ENCODE results near the gene GPR17. TPM values are rescaled to one million over a fixed set of nuclear protein-coding genes. Genes with fewer than 3 reads are reported as not detected.

GPR17 gene
- total and polyA plus RNA-seq, 5 donors from 2014 or later: not detected

- Mint-ChIP-seq H3K27ac (no peak overlapping the region), H3K4me3 (no peak overlapping the region), H3K4me1 (peaks cover 0 to 1% (median under 1%) of the 10 kb centered on the region in 4 donors), H3K9me3 (peaks cover 0 to 2% (median 0%) of the 10 kb centered on the region in 7 donors), H3K27me3 (peaks cover 1% of the 10 kb centered on the region), H3K36me3 (no peaks in the 10 kb centered on the region)
- DNase-seq (no peak), ATAC-seq (ENCODE audit: low read depth in 2 of 2) (no peak)
- no peak overlapping the region for H3K4me3 ChIP-seq (ENCODE audit: low read depth, low read length)
- H3K4me1 ChIP-seq (ENCODE audit: control insufficient read depth, insufficient read depth, low read length, poor library complexity, severe bottlenecking): peaks cover 2% of the 10 kb centered on the region
- no peaks in the 10 kb centered on the region for H3K27me3 ChIP-seq (ENCODE audit: control insufficient read depth, insufficient read depth, low read length)
- H3K27ac ChIP-seq (ENCODE audit: insufficient read depth, low read length, poor library complexity, severe bottlenecking): no peak overlapping the region
- no peaks in the 10 kb centered on the region for H3K9me3 ChIP-seq (ENCODE audit: control insufficient read depth in 2 of 2, low read length in 2 of 2)
- H3K36me3 ChIP-seq (ENCODE audit: control insufficient read depth, insufficient read depth, low read length): no peaks in the 10 kb centered on the region
These were observed 8.9 kb downstream of the GPR17 start for GRCh38 chr2:127654838-127655175.

GRCh38 chr2:127655209-127656073, 9.5 kb downstream of the GPR17 start:
- DNase-seq: no peak
- Histone ChIP-seq H3K9me3 (ENCODE audit: control insufficient read depth in 2 of 2, low read length in 2 of 2) (no peaks in the 10 kb centered on the region), H3K4me3 (ENCODE audit: low read depth, low read length) (no peak overlapping the region), H3K27ac (ENCODE audit: insufficient read depth, low read length, poor library complexity, severe bottlenecking) (no peak overlapping the region), H3K36me3 (ENCODE audit: control insufficient read depth, insufficient read depth, low read length) (no peaks in the 10 kb centered on the region), H3K27me3 (ENCODE audit: control insufficient read depth, insufficient read depth, low read length) (no peaks in the 10 kb centered on the region), H3K4me1 (ENCODE audit: control insufficient read depth, insufficient read depth, low read length, poor library complexity, severe bottlenecking) (no peaks in the 10 kb centered on the region)
- Mint-ChIP-seq H3K9me3 (peaks cover 0 to 2% (median 0%) of the 10 kb centered on the region in 7 donors), H3K27ac (no peak overlapping the region), H3K36me3 (no peaks in the 10 kb centered on the region), H3K27me3 (no peaks in the 10 kb centered on the region), H3K4me3 (no peak overlapping the region), H3K4me1 (no peaks in the 10 kb centered on the region)
- ATAC-seq (ENCODE audit: low read depth in 2 of 2): no peak

DNA sequence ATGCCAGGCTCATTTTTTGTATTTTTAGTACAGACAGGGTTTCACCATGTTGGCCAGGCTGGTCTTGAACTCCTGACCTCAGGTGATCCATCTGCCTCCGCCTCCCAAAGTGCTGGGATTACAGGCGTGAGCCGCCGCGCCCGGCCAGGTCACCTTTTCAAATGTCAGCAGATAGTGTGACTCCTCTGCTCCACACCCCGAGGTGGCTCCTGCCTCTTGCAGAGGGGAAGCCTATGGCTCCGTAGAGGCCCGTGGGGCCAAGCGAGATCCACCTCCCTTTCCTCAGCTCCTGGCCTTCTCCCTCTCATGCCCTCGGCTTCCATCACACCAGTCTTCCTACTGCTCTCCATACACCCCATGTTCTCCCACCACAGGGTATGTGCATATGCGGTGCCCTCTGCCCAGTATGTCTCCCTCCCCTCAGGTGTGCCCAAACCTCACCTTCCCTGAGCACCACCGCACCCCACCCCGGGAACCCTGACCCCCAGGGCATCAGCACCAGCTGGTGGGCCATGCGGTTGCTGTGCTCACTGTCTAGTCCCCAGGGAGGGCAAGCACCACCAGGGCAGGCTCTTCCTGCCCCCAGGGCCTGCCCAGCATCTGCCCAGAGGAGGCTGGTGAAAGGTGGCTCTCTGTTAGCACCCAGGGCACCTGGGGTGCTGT, 10.7 kb downstream of the GPR17 start:
- peaks cover 0 to 2% (median 0%) of the 10 kb centered on the region in 7 donors for H3K9me3 Mint-ChIP-seq
- no peak overlapping the region for H3K4me3 Mint-ChIP-seq
- Histone ChIP-seq H3K4me3 (ENCODE audit: low read depth, low read length) (no peak overlapping the region), H3K9me3 (ENCODE audit: control insufficient read depth in 2 of 2, low read length in 2 of 2) (no peaks in the 10 kb centered on the region), H3K36me3 (ENCODE audit: control insufficient read depth, insufficient read depth, low read length) (no peaks in the 10 kb centered on the region), H3K27me3 (ENCODE audit: control insufficient read depth, insufficient read depth, low read length) (peaks cover 2% of the 10 kb centered on the region), H3K4me1 (ENCODE audit: control insufficient read depth, insufficient read depth, low read length, poor library complexity, severe bottlenecking) (no peaks in the 10 kb centered on the region), H3K27ac (ENCODE audit: insufficient read depth, low read length, poor library complexity, severe bottlenecking) (no peak overlapping the region)
- no peaks in the 10 kb centered on the region for H3K36me3 Mint-ChIP-seq
- peak overlapping the region in 1 of 3 donors; percentile 25 for H3K27ac Mint-ChIP-seq
- H3K4me1 Mint-ChIP-seq: no peaks in the 10 kb centered on the region
- DNase-seq: no peak
- no peak for ATAC-seq (ENCODE audit: low read depth in 2 of 2)
- peaks cover 6% of the 10 kb centered on the region for H3K27me3 Mint-ChIP-seq

- Mint-ChIP-seq H3K4me3 (no peak overlapping the region), H3K9me3 (peaks cover 0 to 2% (median 0%) of the 10 kb centered on the region in 7 donors), H3K36me3 (no peaks in the 10 kb centered on the region), H3K27ac (peak overlapping the region in 1 of 3 donors; percentile 52), H3K4me1 (no peaks in the 10 kb centered on the region), H3K27me3 (peaks cover 8% of the 10 kb centered on the region)
- Histone ChIP-seq H3K9me3 (ENCODE audit: control insufficient read depth in 2 of 2, low read length in 2 of 2) (no peaks in the 10 kb centered on the region), H3K36me3 (ENCODE audit: control insufficient read depth, insufficient read depth, low read length) (no peaks in the 10 kb centered on the region), H3K4me1 (ENCODE audit: control insufficient read depth, insufficient read depth, low read length, poor library complexity, severe bottlenecking) (no peaks in the 10 kb centered on the region), H3K27ac (ENCODE audit: insufficient read depth, low read length, poor library complexity, severe bottlenecking) (no peak overlapping the region), H3K4me3 (ENCODE audit: low read depth, low read length) (no peak overlapping the region), H3K27me3 (ENCODE audit: control insufficient read depth, insufficient read depth, low read length) (peaks cover 2% of the 10 kb centered on the region)
- ATAC-seq (ENCODE audit: low read depth in 2 of 2) (no peak), DNase-seq (no peak)
These were observed 11.3 kb downstream of the GPR17 start for GRCh38 chr2:127657232-127657595.

GRCh38 chr2:127658146-127658545, 12.2 kb downstream of the GPR17 start:
- no peaks in the 10 kb centered on the region for H3K4me1 ChIP-seq (ENCODE audit: control insufficient read depth, insufficient read depth, low read length, poor library complexity, severe bottlenecking)
- Mint-ChIP-seq H3K4me1 (no peaks in the 10 kb centered on the region), H3K36me3 (no peaks in the 10 kb centered on the region), H3K9me3 (peaks cover 0 to 2% (median 0%) of the 10 kb centered on the region in 7 donors), H3K4me3 (no peak overlapping the region), H3K27me3 (peaks cover 10% of the 10 kb centered on the region), H3K27ac (no peak overlapping the region)
- H3K9me3 ChIP-seq (ENCODE audit: control insufficient read depth in 2 of 2, low read length in 2 of 2): no peaks in the 10 kb centered on the region
- ATAC-seq (ENCODE audit: low read depth in 2 of 2): no peak
- no peak overlapping the region for H3K4me3 ChIP-seq (ENCODE audit: low read depth, low read length)
- DNase-seq: no peak
- H3K27ac ChIP-seq (ENCODE audit: insufficient read depth, low read length, poor library complexity, severe bottlenecking): no peak overlapping the region
- H3K27me3 ChIP-seq (ENCODE audit: control insufficient read depth, insufficient read depth, low read length): peaks cover 5% of the 10 kb centered on the region
- H3K36me3 ChIP-seq (ENCODE audit: control insufficient read depth, insufficient read depth, low read length): no peaks in the 10 kb centered on the region

DNA sequence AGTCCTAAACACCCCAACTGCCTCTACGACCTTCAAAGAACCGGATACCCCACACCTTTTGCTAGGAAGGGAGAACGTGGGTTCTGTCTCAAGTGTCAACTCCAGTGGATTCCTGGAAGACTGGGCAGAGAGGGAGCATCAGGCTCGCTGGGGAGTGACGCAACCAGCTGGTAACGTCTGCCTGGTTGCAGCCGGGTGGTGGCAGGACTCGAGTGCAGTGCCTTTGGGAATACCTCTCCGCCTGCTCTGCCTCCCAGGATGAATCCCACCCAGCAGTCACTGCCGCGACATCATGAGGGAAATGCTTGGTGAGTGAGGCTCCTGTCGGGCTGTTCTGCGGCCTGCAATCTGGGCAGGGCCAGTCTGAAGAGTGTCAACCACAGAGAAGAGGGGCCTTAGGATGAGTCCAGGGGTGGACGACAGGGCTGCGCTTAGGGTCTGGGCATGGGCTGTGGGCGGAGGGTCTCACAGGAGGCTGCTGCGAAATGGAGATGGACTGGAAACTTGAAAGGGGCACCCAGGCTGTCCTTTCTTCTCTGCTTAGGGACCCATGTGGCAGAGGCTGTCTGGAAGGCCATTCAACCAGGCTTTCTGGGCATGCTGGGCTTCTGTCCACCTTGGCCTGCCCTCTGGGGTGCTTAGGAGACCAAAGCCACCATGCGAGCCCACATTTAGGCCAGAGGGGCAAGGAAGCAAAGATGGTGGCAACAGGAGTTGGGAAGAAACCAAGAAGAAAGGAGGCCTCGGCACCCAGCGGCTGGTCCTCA, 12.9 kb downstream of the GPR17 start:
- ATAC-seq (ENCODE audit: low read depth in 2 of 2): no peak

DNA sequence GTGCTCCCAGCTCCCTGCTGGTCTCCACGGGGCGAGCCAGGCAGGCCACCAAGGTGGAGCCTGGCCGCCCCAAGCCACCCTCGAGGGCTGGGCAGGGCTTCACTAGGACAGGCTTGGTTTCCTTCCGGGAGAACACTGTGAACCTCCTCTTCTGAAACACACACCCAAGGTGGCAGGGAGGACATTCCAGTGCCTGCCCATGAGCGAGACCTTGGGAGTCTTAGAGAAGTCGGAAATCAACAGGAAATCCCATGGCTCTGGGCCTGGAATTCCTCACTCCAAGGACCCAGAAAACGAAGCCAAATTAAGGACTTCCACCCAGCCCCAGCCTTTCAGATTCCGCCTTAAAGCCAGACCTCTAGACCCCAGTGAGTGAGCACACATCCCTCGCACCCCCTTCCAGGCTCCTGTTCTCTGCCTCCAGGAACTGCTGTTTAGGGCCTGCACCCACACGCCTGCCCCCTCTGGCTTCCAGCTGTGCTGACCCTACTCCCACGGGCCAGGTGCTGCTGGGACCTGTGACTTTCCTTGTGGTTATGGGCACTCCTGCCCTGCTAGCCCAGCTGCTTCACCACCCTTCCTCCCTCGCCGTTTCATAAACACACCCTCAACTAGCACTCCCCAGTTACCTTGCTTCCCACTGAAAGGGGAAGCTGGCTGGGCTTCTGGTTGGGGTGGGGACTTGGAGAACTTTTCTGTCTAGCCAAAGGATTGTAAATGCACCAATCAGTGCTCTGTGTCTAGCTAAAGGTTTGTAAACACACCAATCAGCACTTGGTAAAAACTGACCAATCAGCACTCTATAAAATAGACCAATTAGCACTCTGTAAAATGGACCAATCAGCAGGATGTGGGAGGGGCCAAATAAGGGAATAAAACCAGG, 13.7 kb downstream of the GPR17 start:
- Histone ChIP-seq H3K36me3 (ENCODE audit: control insufficient read depth, insufficient read depth, low read length) (no peaks in the 10 kb centered on the region), H3K4me3 (ENCODE audit: low read depth, low read length) (no peak overlapping the region), H3K27ac (ENCODE audit: insufficient read depth, low read length, poor library complexity, severe bottlenecking) (no peak overlapping the region), H3K9me3 (ENCODE audit: control insufficient read depth in 2 of 2, low read length in 2 of 2) (no peaks in the 10 kb centered on the region), H3K4me1 (ENCODE audit: control insufficient read depth, insufficient read depth, low read length, poor library complexity, severe bottlenecking) (no peaks in the 10 kb centered on the region), H3K27me3 (ENCODE audit: control insufficient read depth, insufficient read depth, low read length) (peaks cover 5% of the 10 kb centered on the region)
- Mint-ChIP-seq H3K27ac (peak overlapping the region in 1 of 3 donors; percentile 29), H3K9me3 (peaks cover 0 to 2% (median 0%) of the 10 kb centered on the region in 7 donors), H3K36me3 (no peaks in the 10 kb centered on the region), H3K4me1 (peaks cover 0 to 3% (median 0%) of the 10 kb centered on the region in 4 donors), H3K4me3 (no peak overlapping the region), H3K27me3 (peaks cover 18% of the 10 kb centered on the region)
- no peak for DNase-seq
- no peak for ATAC-seq (ENCODE audit: low read depth in 2 of 2)

More for the DNA sequence above, 12.9 kb downstream of the GPR17 start:
- DNase-seq: no peak
- H3K4me3 Mint-ChIP-seq: peak overlapping the region in 1 of 4 donors; percentile 11
- Histone ChIP-seq H3K36me3 (ENCODE audit: control insufficient read depth, insufficient read depth, low read length) (no peaks in the 10 kb centered on the region), H3K4me3 (ENCODE audit: low read depth, low read length) (no peak overlapping the region), H3K9me3 (ENCODE audit: control insufficient read depth in 2 of 2, low read length in 2 of 2) (no peaks in the 10 kb centered on the region), H3K27me3 (ENCODE audit: control insufficient read depth, insufficient read depth, low read length) (peaks cover 5% of the 10 kb centered on the region), H3K27ac (ENCODE audit: insufficient read depth, low read length, poor library complexity, severe bottlenecking) (no peak overlapping the region), H3K4me1 (ENCODE audit: control insufficient read depth, insufficient read depth, low read length, poor library complexity, severe bottlenecking) (no peaks in the 10 kb centered on the region)
- peaks cover 0 to 3% (median 0%) of the 10 kb centered on the region in 4 donors for H3K4me1 Mint-ChIP-seq
- no peaks in the 10 kb centered on the region for H3K36me3 Mint-ChIP-seq
- H3K9me3 Mint-ChIP-seq: peaks cover 0 to 2% (median 0%) of the 10 kb centered on the region in 7 donors
- H3K27me3 Mint-ChIP-seq: peaks cover 17% of the 10 kb centered on the region
- no peak overlapping the region for H3K27ac Mint-ChIP-seq

Measured in CD4-positive, CD25-positive, alpha-beta regulatory T cell (primary cell).